Coronary artery (tissue), 2 donors: ENCODE measurements around the gene C3.
"Not testable (repeated sequence)": the region's sequence is repeated elsewhere in the genome, so short reads cannot be mapped to it uniquely, and the experiment has no call there.

Experiments used
- DNase-seq: peaks from one replicate; pipeline ENCODE4 v3.0.0-alpha.2; 2017; ENCODE audit warnings: low spot score
- H3K27ac ChIP-seq, 2 donors: fragments of 200-600 bp; sonication (generic); one replicate each; pipeline ENCODE4 v1.5.1; 2016 to 2019
- H3K4me3 ChIP-seq: fragments of 200-600 bp; sonication (generic); 2 replicates; pipeline ENCODE4 v1.5.1; 2016; ENCODE audit warnings: mild to moderate bottlenecking, moderate library complexity
- TF ChIP-seq, protein P1 (sequence below): fragments of 200-600 bp; sonication (generic); IDR thresholded peaks from one replicate; pipeline ENCODE4 v1.5.1; 2019; ENCODE audit warnings: antibody characterized with exemption

C3 gene

DNA sequence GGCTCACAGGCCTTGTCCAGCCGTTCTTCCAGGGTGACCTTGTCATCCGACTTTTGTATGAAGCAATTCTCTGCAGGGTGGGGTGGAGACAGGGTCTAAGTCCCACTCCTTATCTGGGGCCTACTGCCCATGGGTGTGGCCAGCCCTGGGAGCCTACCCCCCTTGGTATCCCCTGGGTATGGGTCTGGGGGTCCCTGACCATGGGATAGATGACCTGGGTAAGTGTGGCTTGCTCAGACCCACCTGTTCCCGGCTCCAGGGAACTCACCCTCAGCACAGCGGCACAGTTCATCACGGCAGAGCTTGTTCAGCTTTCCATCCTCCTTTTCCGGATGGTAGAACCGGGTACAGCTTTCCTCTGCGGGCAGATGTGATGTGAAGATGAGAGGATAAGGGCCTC, 41.3 kb downstream of the C3 start:
- Histone ChIP-seq H3K4me3 (no peak overlapping the region), H3K27ac (no peak overlapping the region)
- no peak for DNase-seq
- TF ChIP-seq, protein P1, sequence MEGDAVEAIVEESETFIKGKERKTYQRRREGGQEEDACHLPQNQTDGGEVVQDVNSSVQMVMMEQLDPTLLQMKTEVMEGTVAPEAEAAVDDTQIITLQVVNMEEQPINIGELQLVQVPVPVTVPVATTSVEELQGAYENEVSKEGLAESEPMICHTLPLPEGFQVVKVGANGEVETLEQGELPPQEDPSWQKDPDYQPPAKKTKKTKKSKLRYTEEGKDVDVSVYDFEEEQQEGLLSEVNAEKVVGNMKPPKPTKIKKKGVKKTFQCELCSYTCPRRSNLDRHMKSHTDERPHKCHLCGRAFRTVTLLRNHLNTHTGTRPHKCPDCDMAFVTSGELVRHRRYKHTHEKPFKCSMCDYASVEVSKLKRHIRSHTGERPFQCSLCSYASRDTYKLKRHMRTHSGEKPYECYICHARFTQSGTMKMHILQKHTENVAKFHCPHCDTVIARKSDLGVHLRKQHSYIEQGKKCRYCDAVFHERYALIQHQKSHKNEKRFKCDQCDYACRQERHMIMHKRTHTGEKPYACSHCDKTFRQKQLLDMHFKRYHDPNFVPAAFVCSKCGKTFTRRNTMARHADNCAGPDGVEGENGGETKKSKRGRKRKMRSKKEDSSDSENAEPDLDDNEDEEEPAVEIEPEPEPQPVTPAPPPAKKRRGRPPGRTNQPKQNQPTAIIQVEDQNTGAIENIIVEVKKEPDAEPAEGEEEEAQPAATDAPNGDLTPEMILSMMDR, result no peak

DNA sequence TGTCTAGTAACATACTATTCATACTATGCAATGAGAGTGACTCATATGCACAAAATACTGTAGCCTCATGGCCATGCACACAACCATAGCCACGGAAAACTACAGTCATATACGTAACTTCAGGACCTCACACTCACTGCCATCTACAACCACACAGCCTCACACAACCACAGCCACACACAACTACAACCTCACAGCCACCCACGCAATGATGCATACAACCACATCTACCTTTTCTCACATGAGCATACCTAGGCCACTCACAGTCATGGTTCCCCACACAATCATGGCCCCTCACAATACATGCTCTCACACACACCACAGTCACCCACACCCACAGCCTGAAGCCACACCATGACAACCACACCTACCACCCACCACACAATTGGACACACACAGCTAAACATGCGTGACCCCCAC, 41.8 kb downstream of the C3 start:
- no peak for DNase-seq
- TF ChIP-seq, protein P1, result no peak
- H3K4me3 ChIP-seq, result no peak overlapping the region
- H3K27ac ChIP-seq, result no peak overlapping the region

DNA sequence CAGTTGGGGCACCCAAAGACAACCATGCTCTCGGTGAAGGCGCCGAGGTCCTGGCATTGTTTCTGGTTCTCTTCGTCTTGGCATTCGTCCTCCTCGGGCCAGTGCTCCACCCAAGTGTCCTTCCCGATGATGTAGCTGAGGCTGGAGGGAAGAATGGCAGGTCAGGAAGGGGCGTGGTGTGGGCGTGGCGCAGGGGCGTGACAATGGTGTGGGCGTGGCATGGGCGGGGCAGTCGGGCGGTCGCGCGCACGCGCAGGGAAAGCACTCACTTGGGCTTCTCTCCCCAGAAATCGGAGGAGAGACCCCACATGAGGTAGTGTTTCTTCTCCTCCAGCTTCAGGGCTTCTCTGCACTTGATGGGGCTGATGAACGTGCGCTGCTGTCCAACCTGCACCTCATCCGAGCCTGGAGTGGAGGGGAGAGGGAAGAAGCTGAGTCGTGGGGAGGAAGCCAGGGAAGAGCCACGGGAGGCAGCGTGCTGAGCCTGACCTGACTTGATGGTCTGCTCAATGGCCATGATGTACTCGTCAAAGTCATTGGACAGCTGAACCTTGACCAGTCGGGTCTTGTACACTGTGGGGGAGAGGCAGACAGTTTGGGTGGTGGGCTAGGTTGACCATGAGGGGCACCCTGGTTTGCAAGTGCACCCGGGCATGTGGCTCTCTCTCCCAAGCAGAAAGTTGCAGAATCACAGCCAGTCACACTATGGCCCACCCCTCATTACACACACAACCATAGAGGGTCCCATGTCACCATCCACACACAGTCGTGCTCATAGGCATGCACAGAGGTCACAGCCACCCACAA, 42.4 kb downstream of the C3 start:
- no peak overlapping the region for H3K27ac ChIP-seq
- H3K4me3 ChIP-seq, result no peak overlapping the region
- DNase-seq, result no peak
- TF ChIP-seq, protein P1, result no peak

DNA sequence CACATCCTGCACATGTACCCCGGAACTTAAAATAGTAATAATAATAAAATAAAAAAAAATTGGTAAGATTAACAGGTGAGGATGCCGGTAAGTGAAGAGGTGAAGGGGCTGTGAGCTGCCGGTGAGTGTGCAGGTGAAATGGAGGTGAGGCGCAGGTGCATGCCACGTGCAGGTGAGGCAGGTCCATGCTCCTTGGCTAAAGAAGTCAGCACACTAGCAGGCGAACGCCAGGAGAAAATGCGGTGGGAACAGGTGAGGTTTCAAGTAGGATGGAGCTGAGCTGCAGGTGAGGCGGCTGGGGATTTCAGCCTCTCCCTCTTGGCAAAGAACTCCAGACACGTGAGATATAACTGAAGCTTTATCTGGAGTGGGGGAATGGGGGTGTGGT, 43.0 kb downstream of the C3 start:
- TF ChIP-seq, protein P1, result no peak
- no peak overlapping the region for H3K4me3 ChIP-seq
- H3K27ac ChIP-seq, result no peak overlapping the region
- no peak for DNase-seq

DNA sequence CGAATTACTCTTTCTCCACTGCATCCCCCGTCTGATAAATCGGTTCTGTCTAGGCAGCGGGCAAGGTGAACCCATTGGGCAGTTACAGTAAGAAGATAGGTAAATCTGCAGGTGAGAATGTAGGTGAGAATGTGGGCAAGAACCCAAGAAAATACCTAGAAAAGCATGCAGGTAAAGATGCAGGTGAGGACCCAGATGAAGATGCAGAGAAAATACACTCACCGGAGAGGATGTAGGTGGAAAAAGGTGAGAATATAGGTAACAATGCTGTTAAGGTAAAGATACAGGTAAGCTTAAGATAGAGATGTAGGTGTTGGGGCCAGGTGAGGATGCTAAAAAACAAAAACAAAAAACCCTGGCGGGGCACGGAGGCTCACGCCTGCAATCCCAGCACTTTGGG, 44.2 kb downstream of the C3 start:
- H3K27ac ChIP-seq, result no peak overlapping the region
- TF ChIP-seq, protein P1, result no peak

DNA sequence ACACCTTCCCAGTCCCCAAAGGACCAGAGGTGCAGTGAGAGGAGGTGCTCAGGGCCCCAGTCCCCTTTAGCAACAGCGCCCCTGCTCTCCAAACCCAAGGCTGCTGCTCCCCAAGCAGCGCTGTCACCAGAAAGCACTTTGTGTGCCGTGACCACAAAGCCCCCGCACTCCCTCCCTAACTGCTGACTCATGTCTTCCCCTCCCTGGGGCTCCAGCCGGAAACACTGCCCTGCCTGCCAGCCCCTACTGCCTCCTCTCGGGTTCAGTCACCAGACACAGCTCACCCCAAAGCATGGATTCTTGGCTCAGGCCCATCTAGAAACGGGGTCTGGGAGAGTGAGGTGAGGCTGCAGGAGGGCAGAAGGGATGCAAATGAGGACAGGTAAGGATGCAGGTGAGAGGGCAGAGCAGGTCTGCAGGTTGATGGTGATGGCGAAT, 45.6 kb downstream of the C3 start:
- TF ChIP-seq, protein P1, result no peak
- H3K4me3 ChIP-seq, result no peak overlapping the region
- peak overlapping the region in 1 of 2 donors; percentile 11 for H3K27ac ChIP-seq
- DNase-seq, result no peak

More for the DNA sequence above, 44.2 kb downstream of the C3 start:
- no peak for DNase-seq
- no peak overlapping the region for H3K4me3 ChIP-seq

DNA sequence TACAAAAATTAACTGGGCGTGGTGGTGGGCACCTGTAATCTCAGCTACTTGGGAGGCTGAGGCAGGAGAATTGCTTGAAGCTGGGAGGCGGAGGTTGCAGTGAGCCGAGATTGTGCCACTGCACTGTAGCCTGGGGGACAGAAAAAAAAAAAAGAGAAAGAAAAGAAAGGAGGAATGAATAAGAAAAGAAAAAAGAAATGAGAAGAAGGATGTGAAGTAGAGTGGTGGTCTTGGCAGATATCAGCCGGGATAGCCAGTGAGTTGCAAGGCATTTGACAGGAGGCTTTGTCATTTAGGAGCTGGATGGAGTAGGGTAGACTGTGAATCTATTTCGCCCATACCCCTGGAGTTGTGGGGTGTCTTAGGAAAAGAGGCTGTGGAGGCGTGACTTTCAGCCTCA, 46.0 kb downstream of the C3 start:
- not testable (repeated sequence) for DNase-seq, H3K4me3 ChIP-seq
- peak overlapping the region in 1 of 2 donors; percentile 11 for H3K27ac ChIP-seq
